ENCODE results near the gene SCAMP2.

GRCh38 chr15:74872702-74873035, 496 bp downstream of the SCAMP2 start:
- TF ChIP-seq PKNOX1 (IDR thresholded peaks at IDR 0.05), result no peak
- TF ChIP-seq BHLHE40 (IDR thresholded peaks at IDR 0.05; ENCODE audit: borderline replicate concordance), result no peak
- no peak for TF ChIP-seq TARDBP (IDR thresholded peaks at IDR 0.05)
- no peak for TF ChIP-seq NFRKB (IDR thresholded peaks at IDR 0.05)
- TF ChIP-seq FOXM1 (IDR thresholded peaks at IDR 0.05; ENCODE audit: borderline replicate concordance), result no peak
- TF ChIP-seq FOXK2 (IDR thresholded peaks at IDR 0.05), result no peak
- no peak for TF ChIP-seq L3MBTL2 (conservative IDR thresholded peaks at IDR 0.05)

Data from HEK293T (cell line).